ENCODE measurements around the gene UBAC1.
"Not testable (repeated sequence)": the region's sequence is repeated elsewhere in the genome, so short reads cannot be mapped to it uniquely, and the experiment has no call there.

The UBAC1 gene

GRCh38 chr9:135960411-135961276 is 529 bp downstream of the UBAC1 start:
- peak; percentile 16 for DNase-seq (ENCODE audit: low read depth)

- DNase-seq (ENCODE audit: low read depth): no peak
These were observed 1.4 kb downstream of the UBAC1 start for GRCh38 chr9:135959814-135960213.

DNA sequence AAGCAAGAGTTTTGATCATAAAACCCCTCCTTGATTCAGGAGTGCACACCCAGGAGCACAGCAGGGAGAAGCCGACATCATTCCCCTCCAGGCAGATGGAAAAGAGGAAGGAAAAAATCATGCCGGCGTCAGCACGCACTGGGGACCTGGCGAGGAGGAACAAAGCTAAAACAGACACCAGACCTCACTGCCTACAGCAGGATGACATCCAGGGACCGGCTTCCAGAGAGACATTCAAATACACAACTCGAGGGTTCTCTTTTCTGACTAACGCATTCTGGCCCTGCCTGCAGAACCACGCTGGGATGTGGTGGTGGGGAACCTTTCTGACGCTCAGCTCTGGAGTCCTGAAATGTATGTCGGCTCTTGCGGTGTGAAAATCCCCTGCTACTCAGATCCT is 2.7 kb downstream of the UBAC1 start:
- no peak for DNase-seq (ENCODE audit: low read depth)

DNA sequence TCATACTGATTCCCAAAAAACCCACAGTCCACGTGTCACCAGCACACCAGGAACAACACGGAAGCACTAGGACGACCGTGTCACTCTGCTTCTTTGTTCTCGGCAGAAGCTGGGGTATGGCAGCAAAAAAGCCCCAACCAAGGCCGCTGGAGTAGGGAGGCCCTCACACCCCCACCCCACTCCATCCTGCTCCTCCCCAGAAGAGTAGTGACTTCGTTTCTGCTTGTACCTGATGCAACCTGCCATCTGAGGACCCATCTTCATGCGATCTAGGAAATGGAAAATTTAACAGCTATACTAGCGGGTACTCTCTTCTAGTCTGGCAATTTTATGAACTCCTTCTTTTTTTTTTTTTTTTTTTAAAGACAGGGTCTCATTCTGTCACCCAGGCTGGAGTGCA is 3.7 kb downstream of the UBAC1 start:
- DNase-seq (ENCODE audit: low read depth): no peak

- DNase-seq (ENCODE audit: low read depth): no peak
These were observed 4.4 kb downstream of the UBAC1 start for GRCh38 chr9:135956802-135957174.

- DNase-seq (ENCODE audit: low read depth): no peak
These were observed 5.0 kb downstream of the UBAC1 start for GRCh38 chr9:135955934-135956801.

GRCh38 chr9:135952664-135953206 is 8.4 kb downstream of the UBAC1 start:
- DNase-seq (ENCODE audit: low read depth): no peak

- DNase-seq (ENCODE audit: low read depth): peak; percentile 95
These were observed 9.1 kb downstream of the UBAC1 start for GRCh38 chr9:135951889-135952663.

DNA sequence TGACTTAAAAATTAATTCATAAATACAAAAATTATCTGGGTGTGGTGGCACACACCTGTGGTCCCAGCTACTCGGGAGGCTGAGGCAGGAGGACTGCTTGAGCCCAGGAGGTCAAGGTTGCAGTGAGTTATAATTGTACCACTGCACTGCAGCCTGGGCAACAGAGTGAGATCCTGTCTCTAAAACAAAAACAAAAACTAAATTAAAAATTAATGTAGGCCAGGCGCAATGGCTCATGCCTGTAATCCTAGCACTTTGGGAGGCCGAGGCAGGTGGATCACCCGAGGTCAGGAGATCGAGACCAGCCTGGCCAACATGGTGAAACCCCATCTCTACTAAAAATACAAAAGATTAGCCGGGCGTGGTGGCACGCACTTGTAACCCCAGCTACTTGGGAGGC is 9.9 kb downstream of the UBAC1 start:
- DNase-seq (ENCODE audit: low read depth): not testable (repeated sequence)

- not testable (repeated sequence) for DNase-seq (ENCODE audit: low read depth)
These were observed 10.3 kb downstream of the UBAC1 start for GRCh38 chr9:135950841-135951240.

GRCh38 chr9:135950135-135950682 is 11.0 kb downstream of the UBAC1 start:
- DNase-seq (ENCODE audit: low read depth): no peak

GRCh38 chr9:135949501-135950134 is 11.6 kb downstream of the UBAC1 start:
- DNase-seq (ENCODE audit: low read depth): no peak

DNA sequence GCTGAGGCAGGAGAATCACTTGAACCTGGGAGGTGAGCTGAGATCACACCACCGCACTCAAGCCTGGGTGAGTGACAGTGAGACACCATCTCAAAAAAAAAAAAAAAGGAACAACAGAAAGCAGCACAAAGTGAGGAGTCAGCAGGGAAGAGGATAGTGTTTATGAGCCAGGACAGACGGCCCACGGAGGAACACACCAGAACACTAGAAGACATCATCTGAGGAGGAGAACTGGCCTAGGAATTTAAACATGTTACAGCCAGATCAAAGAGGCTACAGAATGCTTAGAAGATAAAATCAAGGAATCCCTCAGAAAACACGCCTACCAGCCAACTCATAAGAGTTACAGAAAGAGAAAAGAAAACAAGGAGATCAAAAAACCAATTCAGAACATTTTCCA is 12.2 kb downstream of the UBAC1 start:
- DNase-seq (ENCODE audit: low read depth): no peak

- DNase-seq (ENCODE audit: low read depth): no peak
These were observed 12.7 kb downstream of the UBAC1 start for GRCh38 chr9:135948446-135948845.

GRCh38 chr9:135947582-135947981 is 13.6 kb downstream of the UBAC1 start:
- no peak for DNase-seq (ENCODE audit: low read depth)

GRCh38 chr9:135947105-135947504 is 14.1 kb downstream of the UBAC1 start:
- not testable (repeated sequence) for DNase-seq (ENCODE audit: low read depth)

DNA sequence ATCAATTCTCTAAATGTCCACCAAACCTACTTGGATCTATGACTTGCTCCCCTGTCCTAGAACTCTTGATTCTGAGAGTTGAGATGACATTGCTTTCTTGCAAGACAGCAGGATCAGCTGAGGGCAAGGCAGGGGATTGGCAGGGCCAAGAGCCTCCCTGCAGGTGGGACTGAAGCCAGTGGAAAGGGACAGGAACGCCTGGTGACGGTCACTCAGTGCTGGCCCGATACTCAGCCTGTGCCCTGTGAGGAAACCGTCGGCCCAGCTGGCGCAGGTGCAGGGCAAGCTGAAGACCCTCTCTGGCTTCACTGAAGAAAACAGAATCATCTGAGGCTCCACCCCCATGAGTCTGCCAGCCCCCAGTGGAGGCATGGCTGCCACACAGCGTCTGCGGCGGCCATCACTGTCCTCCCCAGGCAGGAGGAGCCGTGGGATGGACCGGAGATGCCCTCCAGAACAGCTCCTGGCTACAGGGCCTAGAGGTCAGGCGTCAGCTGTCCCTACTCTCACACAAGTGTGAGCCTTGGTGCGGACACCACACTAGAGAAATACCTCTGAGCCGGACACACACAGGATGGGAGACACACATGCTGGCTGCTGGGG is 14.7 kb downstream of the UBAC1 start:
- DNase-seq (ENCODE audit: low read depth): no peak

DNA sequence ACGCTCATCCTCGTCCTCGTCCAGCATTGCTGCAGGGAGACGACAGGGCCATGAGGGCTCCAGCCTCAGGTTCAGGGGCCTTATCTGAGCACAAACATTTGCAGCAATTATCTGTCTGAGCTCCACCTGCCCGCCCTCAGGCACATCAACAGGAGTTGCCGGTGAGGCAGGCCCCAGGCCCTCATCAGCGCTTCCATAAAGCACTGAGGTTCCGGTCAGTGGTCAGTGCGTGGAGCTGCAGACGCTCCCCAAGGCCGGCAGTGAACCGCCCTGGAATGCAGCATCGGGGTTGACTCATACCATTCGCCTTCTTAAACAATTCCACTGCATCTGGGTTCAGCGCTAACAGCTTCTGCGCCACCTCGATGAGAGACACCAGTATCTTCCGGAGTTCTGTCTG is 15.2 kb downstream of the UBAC1 start:
- no peak for DNase-seq (ENCODE audit: low read depth)

DNA sequence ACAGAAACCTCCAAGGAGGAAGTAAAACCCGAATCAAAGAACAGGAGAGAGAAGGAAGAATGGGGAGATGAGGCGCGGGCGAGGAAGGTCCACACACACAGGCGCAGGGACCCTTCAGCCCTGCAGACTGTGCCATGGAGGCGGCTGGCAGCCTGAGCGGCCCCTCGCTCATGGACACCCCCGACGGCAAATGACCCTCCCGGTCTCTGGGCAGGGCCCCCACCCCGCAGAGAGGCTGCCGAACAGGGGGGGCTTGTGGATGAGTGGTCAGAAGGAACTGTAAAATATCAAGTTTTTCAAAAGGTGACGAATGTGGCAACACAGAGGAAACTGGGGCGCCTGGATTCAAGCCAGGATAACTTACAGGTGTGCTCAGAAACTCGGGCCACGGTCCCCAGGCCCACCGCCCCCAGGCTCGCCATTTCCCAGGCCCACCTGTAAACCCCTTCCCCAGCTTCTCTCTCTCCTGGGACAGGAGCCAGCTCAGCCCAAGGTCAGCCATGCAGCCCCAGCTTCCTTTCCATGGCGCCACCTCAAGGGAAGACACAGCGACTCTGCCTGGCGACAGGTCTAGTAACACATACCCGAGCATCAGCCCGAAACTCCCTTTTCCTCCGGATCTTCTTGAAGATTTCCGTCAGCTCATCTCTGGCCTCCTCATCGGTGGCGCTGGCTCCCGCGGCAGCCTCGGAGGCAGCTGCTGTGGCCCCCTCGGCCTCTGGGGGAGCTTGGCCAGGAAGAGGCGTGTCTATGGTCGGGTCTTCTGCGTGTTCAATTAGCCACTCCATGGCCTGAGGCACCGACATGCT is 16.5 kb downstream of the UBAC1 start:
- DNase-seq (ENCODE audit: low read depth): no peak

GRCh38 chr9:135943604-135944003 is 17.6 kb downstream of the UBAC1 start:
- not testable (repeated sequence) for DNase-seq (ENCODE audit: low read depth)
